GOT3 (cell line): ENCODE results near the gene KRTAP5-9.
"Not testable (repeated sequence)": the region's sequence is repeated elsewhere in the genome, so short reads cannot be mapped to it uniquely, and the experiment has no call there.

Experiments used
- DNase-seq: peaks from one replicate; lab custom pipeline; 2025; ENCODE audit warnings: mixed read lengths; lab: John Stamatoyannopoulos, UW

KRTAP5-9 gene

DNA sequence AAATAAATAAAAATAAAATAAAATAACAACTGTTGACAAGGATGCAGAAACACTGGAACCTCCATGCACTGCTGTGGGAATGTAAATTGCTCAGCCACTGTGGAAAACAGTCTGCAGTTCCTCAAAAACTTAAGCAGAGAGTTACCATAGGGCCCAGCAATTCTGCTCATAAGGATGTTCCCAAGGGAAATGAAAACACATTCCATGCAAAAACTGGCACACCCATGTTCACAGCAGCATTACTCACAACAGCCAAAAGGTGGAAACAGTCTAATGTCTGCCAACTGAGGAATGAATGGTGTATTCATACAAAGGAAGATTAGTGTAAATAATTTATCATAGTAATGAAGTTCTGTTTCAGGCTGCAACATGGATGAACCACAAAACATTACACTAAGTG is 13.9 kb downstream of the KRTAP5-9 start:
- no peak for DNase-seq

DNA sequence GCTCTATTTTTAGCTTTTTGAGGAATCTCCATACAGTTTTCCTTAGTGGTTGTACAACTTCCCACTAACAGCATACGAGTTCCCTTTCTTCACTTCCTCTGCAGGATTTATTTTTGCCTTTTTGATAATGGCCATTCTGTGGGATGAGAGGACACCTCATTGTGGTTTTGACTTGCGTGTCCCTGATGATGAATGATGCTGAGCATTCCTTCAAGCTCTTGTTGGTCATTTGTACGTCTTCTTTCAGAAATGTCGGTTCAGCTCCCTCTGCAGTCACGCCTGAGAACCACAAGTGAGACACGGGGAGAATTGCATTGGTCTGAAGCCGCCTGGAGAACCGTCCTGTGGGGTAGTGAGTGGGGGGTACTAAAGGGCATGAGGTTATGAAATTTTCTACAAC is 15.2 kb downstream of the KRTAP5-9 start:
- DNase-seq = no peak

DNA sequence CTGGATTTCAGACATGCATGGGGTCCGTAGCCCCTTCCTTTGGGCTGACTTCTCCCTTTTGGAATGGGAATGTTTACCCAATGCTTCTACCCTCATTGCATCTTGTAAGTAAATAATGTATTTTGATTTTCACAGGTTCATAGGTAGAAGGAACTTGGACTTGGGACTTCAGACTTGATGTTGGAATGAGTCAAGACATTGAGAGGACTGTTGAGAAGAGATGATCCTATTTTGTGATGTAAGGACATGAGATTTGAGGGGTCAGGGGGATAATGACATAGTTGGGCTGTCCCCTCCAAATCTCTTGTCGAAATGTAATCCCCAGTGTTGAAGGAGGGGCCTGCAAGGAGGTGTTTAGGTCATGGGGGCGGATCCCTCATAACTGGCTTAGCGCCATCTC is 16.2 kb downstream of the KRTAP5-9 start:
- no peak for DNase-seq

DNA sequence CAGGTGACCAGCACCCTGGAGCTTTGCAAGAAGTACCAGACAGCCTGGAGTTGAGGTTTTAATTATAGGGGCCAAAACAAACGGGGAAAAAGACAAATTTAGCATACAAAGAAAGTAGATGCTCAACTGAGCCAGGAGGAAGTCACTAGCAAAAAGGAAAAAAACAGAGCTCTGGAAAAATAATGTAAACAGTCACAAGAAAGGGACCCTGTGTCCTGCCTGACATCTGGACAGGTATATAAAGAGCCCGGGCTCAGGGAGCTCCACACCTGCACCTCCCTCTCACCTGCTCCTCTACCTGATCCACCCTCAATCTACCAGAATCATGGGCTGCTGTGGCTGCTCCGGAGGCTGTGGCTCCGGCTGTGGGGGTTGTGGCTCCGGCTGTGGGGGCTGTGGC is 17.0 kb downstream of the KRTAP5-9 start, which contains the start of gene KRTAP5-10:
KRTAP5-10 (plus strand) TSS at position 301 of the 400 bp plus-strand sequence; CDS start at position 326, 25 bp downstream.
- no peak for DNase-seq

DNA sequence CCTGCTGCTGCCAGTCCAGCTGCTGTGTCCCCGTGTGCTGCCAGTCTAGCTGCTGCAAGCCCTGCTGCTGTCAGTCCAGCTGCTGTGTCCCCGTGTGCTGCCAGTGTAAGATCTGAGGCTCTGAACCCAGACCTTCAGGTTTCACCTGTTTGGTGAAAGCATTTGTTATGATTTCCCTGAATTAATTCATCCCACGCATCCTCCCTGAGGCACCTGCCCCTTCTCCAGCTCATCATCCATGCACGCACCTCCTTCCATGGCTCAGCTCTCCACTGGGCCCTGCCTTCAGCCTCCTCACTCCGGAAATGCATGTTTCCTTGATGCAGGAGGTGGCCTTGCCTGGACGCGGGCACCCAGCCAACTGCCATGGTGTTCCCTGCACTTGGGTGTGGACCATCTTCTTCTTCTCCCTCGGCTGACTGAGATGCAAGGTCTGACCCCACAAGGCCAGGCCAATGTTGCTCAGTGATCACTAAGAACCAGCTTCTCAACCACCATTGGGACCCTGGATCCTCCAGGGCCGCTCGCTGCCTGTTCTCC is 17.9 kb downstream of the KRTAP5-9 start:
- DNase-seq = no peak

DNA sequence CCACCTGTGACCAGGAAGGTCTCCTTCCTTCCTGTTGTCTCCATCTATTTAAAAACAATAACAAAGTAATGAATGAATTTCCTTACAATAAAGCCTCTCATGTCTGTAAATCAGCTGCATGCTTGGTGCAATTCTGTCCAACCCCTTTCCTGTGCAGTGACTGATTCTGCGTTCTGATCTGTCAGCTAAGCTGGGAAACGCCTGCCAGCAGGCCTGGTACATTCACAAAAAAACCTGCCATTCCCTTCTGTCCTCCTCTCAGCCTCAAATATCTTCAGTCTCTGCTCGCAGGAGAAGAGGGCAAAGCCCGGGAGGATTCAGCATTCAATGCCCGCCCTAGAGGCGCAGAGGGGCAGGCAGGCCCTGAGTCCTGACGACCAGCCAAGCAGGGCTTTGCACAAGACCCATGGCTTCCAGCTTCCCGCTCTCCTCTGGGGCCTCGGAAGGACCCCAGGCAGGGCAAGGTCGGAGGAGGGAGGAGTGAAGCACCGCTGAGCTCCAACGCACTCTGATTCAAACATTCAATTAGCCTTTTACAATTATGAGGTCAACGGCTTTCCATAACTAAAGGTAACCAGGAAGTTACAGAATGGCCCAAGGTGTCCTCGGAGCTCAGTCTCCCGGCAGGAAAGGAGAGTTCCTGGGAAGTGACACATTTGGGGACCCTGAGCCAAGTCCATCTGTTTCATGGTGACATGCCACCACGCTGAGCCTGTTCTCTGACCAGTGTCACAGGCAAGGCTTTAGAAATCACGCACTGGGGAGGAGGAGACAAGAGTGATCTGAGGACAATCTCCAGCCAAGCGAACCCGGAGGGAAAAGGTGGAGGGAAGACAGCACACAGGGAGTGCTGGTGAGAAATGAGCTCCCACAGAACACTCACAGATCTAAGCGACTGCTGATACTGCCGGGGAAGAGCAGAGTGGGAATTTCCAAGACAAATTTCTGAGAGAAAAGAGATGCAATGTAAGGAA is 18.7 kb downstream of the KRTAP5-9 start:
- DNase-seq = not testable (repeated sequence)

DNA sequence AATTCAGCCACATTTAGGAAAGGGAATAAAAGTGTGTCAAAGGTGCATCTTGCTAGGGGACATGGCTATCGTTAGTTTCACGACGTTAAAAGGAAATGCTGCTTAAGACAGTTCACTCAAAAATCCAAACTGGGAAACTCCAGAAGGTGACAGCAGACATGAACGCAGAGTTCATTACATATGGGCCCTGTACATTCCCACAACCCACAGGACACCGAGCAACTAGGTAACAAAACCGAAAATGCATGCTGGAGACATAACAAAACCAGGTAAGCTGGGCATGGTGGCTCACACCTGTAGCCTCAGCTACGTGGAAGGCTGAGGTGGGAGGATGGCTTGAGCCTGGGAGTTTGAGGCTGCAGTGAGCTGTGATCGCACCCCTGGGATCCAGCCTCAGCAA is 19.4 kb downstream of the KRTAP5-9 start:
- not testable (repeated sequence) for DNase-seq

DNA sequence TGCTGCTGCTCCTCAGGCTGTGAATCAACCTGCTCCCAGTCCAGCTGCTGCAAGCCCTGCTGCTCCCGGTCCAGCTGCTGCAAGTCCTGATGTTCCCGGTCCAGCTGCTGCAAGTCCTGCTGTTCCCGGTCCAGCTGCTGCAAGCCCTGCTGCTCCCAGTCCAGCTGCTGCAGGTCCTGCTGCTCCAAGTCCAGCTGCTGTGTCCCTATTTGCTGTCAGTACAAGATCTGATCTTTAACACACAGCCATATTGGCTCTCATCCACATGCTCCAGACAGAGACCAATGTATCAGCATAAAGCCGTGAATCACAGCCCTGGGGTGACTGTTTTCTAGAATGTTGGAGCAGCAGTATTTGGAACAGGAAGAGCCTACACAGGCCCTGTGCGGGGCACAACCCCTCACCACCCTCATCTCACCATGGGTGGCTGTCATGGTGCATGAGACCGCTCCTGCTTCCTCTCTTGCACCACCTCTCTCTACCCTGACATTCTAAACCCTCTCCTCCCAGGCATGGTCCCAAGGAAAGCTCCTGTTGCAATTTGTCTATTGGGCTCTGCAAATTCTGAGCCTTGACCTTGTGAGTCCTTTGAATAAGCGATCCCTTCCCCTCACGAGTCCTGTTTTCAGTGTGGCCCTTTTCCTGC is 20.6 kb downstream of the KRTAP5-9 start:
- DNase-seq = no peak

DNA sequence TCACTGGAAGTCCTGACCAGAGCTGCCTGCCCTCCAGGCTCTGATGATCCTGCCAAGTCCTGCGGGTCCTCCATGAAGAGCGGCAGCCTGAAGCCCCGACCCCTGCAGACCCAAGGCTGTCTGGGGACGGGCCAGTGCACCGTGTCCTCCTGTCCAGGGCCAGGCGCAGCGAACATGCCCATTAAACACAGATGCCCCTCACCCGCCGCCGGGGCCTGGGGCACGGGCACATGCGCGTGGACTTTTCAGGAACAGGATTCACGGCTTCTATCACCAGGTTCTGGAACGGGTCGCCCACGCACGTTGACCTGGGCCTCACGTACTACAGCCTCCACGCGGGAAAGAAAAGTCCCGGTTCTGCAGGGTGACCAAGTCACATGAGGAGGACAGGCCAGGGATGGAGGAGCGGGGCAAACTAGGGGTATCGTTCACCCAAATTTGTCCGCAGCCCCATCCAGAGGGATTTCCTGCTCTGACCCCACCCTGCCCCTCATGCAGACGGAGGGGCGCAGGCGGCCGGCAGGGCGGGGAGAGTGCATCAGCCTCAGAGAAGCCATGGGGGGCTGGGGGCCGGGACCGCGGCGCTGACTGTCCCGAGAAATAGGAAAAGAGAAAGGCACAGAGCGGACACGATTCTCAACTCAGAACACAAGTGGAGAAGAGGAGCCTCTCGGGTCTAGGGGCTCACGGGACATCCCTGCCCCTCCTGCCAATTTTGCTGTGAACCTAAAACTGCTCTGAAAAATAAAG is 23.1 kb downstream of the KRTAP5-9 start:
- not testable (repeated sequence) for DNase-seq

DNA sequence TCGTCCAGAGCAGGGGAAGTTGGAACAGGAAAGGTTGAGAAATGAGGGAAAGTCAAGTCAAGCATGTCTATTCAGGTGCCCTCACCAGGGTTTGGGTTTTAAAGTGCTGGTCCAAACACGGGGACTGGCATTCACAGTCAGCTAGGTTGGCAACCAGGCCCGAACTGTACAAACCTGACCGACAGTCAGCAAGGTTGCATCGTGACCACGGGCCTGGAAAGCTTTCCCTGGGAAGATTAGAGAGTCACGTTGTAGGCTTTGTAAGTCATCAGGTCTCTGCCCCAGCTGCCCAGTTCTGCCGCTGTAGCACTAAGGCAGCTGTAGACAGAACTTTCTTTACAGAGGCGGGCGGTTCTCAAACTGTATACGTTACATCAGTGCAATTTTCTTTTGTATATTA is 24.6 kb downstream of the KRTAP5-9 start:
- DNase-seq = no peak

DNA sequence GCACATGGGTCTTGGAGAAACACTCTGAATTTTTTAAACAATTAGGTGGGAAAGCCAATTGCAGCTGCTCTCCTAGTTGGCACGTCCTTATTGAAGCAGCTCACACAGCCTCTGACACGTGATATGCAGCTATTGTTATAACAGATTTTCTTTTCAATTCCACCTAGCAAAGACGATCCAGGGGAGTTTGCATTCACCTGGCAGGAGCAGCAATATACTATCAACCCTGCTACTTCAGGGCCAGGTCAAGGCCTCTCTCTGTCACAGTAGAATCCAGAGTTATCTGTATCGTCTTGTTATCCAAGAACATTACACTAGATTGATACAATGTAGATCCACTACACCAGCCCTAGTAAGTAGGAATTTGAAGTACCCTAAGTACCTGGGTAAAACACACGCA is 26.2 kb downstream of the KRTAP5-9 start:
- DNase-seq = no peak

DNA sequence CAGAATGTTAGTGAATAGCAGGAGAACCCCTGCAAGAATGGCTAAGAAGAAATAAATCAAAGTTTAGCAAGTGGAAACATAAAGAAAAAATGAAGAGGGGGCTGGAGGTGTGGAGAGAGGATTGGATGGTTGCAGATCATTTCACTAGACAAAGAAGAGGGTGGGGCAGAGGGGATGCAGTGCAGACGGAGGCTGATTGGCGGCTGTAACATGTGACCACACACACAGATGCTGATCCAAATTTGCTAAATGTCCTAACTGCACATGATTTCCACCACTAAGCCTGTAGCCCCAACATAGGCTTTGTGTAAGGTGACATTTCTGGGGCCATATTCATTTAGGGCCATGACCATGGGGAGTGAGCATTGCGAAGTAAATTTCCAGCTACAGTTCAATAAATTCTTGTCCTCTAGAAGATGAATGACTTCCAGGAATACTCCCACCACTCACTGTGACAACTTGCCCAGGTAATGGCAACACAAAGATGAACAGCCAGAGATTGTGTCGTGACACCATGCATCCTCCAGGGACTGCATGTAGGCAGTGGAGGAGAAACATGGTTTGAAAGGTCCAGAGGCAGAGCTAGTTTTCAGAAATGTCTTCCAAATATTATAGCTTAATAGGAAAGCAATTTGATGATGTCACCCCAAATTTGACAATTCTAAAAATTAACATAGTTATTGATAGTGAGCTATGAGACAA is 27.7 kb downstream of the KRTAP5-9 start:
- DNase-seq = no peak

DNA sequence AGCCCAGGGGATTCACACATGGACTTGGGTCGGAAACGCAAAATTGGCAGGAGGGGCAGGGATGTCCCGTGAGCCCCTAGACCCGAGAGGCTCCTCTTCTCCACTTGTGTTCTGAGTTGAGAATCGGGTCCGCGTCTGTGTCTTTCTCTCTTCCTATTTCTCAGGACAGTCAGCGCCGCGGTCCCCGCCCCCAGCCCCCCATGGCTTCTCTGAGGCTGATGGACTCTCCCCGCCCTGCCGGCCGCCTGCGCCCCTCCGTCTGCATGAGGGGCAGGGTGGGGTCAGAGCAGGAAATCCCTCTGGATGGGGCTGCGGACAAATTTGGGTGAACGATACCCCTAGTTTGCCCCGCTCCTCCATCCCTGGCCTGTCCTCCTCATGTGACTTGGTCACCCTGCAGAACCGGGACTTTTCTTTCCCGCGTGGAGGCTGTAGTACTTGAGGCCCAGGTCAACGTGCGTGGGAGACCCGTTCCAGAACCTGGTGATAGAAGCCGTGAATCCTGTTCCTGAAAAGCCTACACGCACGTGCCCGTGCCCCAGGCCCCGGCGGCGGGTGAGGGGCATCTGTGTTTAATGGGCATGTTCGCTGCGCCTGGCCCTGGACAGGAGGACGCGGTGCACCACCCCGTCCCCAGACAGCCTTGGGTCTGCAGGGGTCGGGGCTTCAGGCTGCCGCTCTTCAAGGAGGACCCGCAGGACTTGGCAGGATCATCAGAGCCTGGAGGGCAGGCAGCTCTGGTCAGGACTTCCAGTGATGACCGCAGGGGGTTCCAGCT is 28.7 kb downstream of the KRTAP5-9 start:
- not testable (repeated sequence) for DNase-seq

DNA sequence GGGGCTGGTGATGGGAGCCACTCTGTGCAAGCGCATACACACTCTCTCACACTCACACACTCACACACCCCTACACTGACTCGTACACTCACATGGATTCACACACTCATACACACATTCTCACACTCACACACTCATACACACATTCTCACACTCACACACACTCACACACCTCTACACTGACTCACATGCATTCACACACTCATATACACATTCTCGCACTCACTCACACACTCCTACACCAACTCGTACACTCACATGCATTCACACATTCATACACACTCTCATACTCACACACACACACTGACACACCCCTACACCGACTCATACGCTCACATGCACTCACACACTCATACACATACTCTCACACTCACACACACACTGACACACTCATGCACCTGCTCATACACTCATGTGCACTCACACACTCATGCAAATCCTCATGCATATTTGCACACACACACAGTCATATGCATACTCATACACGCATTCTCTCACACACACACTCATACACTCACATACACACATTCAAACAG is 29.3 kb downstream of the KRTAP5-9 start:
- no peak for DNase-seq

DNA sequence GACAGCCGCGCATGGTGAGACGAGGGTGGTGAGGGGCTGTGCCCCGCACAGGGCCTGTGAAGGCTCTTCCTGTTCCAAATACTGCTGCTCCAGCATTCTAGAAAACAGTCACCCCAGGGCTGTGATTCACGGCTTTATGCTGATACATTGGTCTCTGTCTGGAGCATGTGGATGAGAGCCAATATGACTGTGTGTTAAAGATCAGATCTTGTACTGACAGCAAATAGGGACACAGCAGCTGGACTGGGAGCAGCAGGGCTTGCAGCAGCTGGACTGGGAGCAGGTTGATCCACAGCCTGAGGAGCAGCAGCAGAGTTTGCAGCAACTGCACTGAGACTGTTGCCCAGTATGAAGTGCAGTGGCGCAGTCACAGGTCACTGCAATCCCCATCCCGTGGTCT is 31.3 kb downstream of the KRTAP5-9 start:
- not testable (repeated sequence) for DNase-seq

DNA sequence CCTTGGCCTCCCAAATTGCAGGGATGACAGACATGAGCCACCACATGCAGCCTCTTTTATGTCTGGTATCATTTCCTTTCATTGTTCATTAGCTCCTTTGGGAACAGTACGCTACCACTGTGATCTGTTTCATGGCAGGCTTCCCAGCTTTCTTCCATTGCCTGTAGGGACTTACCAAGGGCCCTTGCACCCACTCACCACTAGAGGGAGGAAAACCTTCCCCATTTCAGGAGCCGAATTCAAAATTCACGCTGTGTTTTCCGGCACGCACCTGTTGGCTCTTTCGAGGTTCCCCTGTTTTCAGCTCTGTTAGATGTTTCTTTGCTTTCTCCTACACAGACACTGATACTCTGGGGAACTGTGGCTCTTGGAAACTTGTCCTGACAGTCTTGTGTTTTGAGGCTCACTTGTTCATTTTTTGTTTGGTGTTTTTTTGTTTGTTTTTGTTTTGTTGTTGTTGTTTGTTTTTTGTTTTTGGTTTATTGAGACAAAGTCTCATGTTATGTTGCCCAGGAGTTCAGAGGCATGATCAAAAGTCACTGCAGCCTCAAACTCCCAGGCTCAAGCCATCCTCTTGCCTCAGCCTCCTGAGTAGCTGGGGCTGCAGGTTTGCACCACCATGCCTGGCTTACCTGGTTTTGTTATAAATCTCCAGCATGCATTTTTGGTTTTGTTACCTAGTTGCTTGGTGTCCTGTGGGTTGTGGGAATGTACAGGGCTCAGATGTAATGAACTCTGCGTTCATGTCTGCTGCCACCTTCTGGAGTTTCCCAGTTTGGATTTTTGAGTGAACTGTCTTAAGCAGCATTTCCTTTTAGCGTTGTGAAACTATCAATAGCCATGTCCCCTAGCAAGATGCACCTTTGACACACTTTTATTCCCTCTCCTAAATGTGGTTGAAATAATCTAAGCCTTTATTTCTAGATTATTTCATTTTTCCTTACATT is 32.1 kb downstream of the KRTAP5-9 start:
- DNase-seq = no peak

DNA sequence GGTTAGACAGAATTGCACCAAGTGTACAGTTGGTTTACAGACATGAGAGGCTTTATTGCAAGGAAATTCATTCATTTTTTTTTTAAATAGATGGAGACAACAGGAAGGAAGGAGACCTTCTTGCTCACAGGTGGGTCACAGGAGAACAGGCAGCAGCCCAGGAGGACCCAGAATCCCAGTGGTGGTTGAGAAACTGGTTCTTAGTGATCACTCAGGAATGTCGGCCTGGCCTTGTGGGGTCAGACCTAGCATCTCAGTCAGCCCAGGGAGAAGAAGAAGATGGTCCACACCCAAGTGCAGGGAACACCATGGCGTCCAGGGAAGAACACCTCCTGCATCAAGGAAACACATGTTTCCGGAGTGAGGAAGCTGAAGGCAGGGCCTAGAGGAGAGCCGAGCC is 33.6 kb downstream of the KRTAP5-9 start:
- no peak for DNase-seq

DNA sequence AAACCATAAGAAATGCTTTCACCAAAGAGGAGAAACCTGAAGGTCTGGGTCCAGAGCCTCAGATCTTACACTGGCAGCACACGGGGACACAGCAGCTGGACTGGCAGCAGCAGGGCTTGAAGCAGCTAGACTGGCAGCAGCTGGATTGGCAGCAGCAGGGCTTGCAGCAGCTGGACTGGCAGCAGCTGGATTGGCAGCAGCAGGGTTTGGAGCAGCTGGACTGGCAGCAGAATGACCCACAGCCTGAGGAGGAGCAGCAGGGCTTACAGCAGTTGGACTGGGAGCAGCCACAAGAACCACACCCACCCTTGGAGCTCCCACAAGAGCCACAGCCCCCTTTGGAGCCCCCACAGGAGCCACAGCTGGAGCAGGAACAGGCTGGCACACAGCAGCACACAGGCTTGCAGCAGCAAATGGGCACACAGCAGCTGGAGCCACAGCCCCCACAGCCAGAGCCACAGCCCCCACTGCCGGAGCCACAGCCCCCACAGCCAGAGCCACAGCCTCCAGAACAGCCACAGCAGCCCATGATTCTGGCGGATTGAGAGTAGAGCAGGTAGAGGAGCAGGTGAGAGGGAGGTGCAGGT is 34.2 kb downstream of the KRTAP5-9 start, which contains the start of gene KRTAP5-11:
KRTAP5-11 (minus strand) TSS at position 567 of the 587 bp plus-strand sequence; CDS start at position 529, 38 bp downstream.
- no peak for DNase-seq

DNA sequence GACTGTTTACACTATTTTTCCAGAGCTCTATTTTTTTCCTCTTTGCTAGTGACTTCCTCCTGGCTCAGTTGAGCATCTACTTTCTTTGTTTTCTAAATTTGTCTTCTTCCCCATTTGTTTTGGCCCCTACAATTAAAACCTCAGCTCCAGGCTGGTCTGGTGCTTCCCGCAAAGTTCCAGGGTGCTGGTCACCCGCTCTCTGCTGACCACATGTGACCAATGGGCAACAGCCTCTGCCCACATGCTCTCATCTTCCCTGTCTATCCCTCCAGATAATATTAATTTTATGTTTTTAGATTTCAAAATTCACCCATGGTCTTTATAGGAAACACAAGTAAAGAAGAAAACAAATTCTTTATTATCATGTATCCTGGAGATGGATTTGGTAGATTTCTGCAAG is 34.7 kb downstream of the KRTAP5-9 start:
- not testable (repeated sequence) for DNase-seq
